PC-9 (cell line): Measurements from ENCODE around the gene ENG.
"Not testable (repeated sequence)": the region's sequence is repeated elsewhere in the genome, so short reads cannot be mapped to it uniquely, and the experiment has no call there.

Experiments used
- CTCF ChIP-seq: fragments of 200-600 bp; sonication (generic); conservative IDR thresholded peaks from 2 replicates; pipeline ENCODE4 v1.6.1; 2017; ENCODE audit warnings: mixed run types, antibody characterized with exemption, mild to moderate bottlenecking, moderate library complexity
- EZH2 ChIP-seq: fragments of 200-600 bp; sonication (generic); IDR thresholded peaks from 2 replicates; pipeline ENCODE4 v1.8.0; 2017; ENCODE audit warnings: antibody characterized with exemption, low read depth

GRCh38 chr9:127780909-127781308 lies 73.5 kb downstream of the ENG start:
- TF ChIP-seq CTCF, EZH2: not testable (repeated sequence)
